ENCODE results near the gene AGAP4. TPM values are rescaled to one million over a fixed set of nuclear protein-coding genes. Genes with fewer than 3 reads are reported as not detected.

AGAP4 gene
- 10 to 100 TPM; 18.4 to 20.9 TPM for total RNA-seq

DNA sequence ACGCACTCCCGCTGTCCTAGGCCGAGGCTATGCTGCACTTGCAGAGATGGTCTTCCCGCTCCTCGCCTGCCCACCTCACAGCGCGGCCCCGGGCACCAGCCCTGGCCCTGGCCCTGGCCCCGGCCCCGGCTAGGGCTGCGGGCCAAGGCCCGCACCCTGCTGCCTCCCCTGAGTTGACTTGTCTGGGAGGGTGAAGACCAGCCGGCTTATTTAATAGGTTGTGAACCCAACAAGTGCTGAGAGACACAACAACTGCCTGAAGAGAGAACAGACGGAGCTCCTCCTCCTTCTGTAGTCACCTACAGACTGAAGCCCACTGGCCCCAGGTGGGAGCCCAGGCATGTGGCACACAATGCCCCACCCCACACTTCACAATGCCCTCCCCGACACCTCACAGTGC is at the start of gene AGAP4:
Gene AGAP4 (minus strand): TSS at position 101 of the 400 bp plus-strand sequence. CDS start 153 bp downstream, outside the sequence.

Other genes starting within 250 kb of the AGAP4 start
- gene ZFAND4, start 174.7 kb downstream of the AGAP4 start, total RNA-seq, result 10 to 100 TPM; 17.4 to 19.6 TPM
- 10 to 100 TPM; 54.7 to 55.9 TPM for gene WASHC2C, start 120.2 kb downstream of the AGAP4 start, total RNA-seq
- 10 to 100 TPM; 42.3 to 42.9 TPM for gene TIMM23, start 125.0 kb upstream of the AGAP4 start, total RNA-seq
- gene NCOA4, start 183.1 kb upstream of the AGAP4 start, total RNA-seq, result 100 to 1,000 TPM; 137 to 139 TPM
- not detected for gene MSMB, start 198.8 kb upstream of the AGAP4 start, total RNA-seq